Globus pallidus (tissue), 1 donor: ENCODE measurements around the gene CPLANE2.
"Not testable (repeated sequence)": the region's sequence is repeated elsewhere in the genome, so short reads cannot be mapped to it uniquely, and the experiment has no call there.

Source experiments
- DNase-seq: peaks from one replicate; pipeline ENCODE4 v3.0.0-alpha.2; 2015; ENCODE audit warnings: low spot score

The CPLANE2 gene

DNA sequence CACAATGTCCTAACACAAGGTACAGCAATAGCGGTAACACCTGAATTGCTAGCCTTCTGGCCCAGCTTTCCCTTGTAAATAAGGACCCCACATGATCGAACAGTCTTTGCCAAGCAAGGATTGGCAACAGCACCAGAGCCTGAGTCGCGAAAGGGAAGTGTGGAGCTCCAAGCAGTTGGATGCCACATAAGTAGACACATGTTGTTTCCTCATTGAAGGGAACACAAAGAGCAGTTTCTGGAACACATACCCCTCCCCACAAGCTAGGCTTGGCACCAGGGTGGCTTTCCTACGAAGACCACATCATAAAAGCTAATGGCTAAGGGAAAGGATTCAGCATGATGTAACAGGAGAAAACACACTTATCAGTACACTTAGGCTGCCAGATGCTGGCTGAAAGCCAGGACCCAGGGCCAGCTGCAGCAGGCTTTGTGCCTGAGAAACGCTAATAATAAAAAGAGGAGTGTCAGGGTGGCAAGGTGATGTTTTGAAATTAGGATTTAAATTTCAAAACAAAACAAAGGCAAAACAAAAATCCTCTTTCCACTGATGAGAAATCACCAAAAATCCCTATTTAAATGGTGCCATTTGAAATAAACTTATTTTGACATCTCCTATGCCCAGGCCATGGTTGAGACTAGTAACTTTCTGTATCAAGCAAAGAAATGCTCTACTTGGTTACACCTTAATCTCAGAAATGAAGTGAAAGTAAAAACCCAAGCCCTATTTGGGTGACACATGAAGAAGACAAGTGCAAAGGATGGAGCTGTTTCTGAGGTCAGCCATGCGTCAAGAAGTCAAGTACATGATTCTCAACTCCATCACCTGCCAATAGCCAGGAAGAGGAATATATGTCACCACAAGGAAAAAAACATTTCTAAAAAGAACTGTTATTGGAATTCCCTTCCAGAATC lies 11.9 kb upstream of the CPLANE2 start:
- peak; percentile 73 for DNase-seq

DNA sequence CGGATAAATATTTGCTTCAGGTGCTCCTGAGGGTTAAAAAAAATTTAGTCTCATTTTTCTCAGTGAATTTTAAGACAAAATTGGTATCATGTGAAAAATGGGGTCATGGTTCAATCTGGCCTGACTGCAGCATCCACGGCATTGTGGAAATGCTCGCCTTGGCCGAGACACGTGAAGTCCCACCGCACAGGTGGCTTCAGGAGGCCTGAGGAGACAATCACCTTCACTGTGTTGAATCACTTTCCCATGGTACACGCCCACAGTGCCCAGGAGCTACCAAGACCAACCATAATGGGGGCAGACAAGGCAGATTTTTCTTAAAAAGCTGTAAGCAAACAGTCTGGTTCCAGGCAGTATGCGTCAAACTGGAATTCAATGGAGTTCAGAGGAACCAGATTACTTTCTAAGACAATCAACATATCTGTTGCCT lies 11.0 kb upstream of the CPLANE2 start:
- no peak for DNase-seq

DNA sequence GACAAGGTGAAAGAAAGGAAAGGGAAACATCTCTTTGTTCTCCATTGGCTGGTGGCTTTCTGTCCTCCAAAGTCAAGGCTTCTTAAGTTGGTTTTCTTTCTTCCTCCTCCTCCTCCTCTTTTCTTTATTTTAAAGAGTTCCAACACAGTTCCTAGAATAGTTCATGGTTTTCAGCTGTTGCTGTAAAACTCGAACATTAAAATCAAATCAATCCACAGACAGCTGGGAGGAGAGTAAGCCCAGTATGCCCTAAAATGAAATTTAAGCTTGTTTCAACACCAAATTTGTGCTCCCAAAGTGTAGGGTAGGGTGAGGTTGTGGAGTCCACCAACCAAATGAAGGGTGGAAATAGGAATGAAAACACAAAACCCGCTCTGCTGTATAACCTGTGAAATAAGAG lies 10.5 kb upstream of the CPLANE2 start:
- DNase-seq = no peak

DNA sequence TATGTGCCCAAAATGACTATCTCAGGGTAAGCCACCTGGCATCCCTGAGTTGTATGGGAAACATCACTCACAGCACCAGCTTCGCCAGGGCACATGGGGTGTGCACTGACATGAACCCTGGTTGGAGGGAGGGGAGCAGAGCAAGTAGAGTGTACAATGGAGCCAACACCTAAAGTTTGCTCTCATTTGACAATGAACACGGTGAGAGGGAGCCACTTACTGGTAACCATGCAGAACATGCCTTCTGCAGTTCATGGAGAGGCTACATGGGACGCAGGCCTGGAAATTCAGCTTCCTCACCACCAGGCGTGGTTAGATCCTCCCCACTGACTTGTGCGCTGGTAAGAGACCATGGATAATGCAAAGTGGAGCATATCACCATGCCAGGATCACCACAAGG lies 10.0 kb upstream of the CPLANE2 start:
- DNase-seq = no peak

DNA sequence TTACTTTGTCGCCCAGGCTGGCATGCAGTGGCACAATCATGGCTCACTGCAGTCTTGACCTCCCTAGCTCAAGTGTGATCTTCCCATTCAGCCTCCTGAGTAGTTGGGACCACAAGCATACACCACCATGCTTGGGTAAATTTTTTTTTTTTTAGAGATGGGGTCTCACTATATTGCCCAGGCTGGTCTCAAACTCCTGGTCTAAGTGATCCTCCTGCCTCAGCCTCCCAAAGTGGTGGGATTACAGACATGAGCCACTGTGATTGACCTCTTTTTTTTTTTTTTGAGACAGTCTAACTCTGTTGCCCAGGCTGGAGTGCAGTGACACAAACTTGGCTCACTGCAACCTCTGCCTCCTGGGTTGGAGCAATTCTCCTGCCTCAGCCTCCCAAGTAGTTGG lies 9.3 kb upstream of the CPLANE2 start:
- DNase-seq = not testable (repeated sequence)

DNA sequence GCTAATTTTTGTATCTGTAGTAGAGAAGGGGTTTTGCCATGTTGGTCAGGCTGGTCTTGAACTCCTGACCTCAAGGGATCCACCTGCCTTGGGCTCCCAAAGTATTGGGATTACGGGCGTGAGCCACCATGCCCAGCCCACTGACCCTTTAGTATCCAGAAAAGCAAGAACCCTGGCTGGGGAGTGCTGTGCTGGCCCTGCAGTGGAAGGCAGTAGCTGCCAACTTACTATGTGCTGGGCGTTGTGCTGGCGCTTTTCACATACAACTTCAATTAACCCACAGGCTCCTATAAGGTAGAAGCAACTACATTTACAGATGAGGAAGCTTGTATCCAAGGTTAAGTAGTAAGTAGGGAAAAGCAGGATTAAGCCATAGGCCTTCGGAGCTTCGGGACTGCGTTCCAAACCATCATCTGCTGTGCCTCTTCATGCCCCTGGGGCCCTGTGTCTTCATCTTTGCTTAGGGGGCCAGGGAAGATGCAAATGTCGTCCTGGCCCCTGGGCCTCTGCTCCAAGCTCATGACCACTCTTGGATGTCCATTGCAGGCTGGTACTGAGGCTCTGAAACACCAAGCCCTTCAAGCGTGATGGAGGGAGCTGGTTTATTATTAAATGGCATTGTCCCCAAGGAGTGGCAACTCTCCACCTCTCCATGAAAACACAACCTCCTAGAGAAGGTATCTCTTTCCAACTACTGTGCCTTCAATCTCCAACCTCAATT lies 8.7 kb upstream of the CPLANE2 start:
- no peak for DNase-seq

DNA sequence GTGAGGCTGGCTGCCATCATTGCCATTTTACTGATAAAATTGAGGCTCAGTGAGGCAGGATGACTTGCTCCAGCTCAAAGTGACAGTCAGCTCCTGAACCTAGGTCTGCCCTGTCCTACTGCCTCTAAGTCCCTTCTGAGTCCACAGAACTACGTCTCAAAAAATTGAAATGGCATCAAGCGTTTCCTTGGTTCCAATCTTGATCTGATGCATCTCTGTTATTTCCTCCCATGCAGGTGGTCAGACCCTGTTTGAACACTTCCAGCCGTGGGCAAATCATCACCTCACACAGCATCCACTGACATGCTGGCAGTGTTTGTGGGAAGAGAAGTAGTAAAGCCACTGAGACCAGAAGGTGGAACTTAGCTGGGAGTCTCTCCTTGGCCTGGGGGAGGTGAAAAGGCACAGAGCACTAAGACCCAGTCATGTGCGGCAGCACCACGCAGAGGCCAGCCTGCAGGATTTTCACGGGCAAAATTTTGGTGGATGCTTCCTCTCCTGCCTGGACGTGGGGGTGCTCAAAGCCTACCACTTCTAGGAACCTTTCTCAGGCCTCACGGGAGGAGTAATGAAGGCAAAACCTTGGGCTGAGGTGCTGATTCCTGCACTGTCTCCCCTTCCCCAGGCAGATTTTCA lies 7.8 kb upstream of the CPLANE2 start:
- no peak for DNase-seq

DNA sequence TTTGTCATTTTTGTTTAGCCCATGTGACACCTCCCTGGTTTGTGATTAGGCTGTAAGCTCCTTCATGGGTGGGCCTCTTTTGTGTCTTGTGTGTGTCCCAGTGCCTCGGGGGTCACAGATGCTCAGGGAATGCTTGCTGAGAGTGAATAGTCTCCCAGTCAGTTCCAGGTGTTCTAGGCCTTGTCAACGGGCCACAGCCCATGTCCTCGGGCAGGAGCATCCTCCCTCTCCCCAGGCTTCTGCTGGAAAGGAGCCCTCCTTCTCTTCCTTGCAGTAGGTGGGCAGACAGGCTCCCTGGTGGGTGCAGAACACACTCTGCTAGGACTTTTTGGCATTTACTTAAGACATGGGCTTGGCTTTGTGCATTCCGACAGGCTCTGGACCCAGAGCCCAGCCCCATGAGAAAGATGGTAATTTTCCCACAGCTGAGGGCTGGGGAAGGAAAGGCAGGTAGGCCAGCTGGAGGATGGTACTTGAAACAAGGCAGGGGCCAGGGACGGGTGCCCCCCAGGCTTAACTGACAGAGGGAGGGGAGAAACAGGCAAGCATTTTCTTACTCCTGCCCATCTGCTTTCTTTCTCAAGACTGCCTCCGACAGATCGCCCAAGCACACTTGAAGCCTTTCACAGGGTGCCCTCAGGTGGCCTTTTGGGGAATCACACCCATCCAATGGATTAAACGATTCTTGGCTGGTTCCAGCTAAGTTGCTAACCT lies 7.1 kb upstream of the CPLANE2 start:
- peak; percentile 58 for DNase-seq

DNA sequence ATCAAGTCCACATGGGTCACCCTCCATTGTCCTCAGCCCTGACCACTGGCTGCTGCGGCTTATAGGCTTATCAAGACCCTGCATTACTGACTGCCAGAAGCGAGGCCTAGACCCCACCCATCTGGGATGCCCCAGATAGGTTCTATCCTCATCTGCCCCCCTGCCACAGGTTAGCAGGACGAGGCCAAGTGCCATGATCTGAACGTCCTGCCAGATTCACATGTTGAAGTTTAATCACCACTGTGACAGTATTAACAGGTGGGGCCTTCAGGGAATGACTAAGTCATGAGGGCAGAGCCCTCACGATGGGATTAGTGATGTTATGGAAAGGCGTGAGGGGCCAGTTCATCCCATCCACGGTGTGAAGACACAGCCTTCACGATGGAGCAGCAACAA lies 6.2 kb upstream of the CPLANE2 start:
- no peak for DNase-seq

DNA sequence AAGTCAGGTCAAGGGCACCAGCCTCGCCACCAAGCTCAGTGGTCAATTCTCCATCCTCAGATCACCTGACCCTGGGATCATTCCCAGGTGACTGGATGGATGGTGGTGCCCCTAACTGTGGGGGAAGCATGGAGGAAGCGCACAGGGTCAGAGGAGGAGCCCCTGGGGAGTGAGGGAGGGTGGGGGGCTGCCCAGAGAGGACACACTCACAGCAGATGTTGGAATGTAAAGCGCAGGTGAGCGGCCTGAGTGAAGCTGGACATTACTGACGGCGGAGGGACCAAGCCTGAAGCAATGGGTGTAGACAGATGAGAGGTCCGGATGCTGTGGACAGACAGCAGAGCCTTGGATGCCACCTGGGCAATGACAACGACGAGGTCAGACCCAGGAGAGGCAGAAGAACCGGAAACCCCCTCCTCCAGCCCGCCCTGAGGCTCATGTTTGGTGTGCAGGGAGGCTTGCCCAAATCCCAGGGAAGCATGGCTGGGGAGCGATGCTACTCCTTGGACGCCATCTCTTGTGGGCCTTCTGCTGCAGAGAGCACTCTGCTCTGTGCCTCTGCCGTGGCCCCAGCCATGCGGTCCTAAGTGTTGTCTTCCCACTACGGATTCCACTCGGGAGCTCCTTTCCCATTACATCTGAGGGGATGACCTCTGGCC lies 5.7 kb upstream of the CPLANE2 start:
- DNase-seq = no peak

DNA sequence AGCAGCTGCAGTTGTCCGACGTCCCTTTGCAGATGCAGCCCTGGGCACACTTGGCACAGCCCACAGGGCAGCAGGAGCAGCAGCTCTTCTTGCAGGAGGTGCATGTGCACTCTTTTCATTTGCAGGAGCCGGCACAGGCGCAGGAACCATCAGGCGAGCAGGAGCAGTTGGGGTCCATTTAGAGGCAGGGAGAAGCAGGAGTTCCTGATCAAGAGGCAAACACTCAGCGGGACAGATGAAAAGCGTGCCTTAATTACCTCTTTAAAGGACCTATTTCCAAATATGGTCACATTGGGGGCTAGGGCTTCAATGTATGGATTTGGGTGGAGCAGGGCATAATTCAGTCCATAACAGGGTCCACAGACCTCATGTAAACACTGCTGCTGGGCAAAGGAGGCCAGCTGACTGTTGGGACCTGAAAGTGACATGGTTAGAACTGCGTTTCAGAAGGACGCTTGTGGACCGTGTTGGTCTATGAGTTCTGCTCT lies 4.3 kb upstream of the CPLANE2 start:
- DNase-seq = no peak

DNA sequence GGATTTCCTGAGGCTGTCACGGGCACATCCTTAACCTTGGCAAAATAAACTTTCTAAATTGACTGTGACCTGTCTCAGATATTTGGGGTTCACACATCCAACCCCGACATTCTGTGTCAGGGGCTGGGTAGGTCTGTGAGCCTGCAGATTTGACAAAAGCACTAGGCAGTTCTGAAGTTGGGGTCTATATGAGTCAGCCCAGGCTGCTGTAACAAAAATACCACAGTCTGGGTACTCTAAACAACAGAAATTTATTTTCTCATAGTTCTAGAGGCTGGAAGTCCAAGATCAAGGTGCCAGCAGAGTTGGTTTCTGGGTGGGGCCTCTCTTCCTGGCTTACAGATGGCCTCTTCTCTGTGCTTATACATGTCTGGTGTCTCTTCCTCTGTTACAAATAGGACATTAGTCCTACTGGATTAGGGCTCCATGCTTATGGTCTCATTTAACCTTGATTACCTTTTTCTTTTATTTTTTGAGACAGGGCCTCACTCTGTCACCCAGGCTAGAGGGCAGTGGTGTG lies 3.0 kb upstream of the CPLANE2 start:
- DNase-seq = no peak

DNA sequence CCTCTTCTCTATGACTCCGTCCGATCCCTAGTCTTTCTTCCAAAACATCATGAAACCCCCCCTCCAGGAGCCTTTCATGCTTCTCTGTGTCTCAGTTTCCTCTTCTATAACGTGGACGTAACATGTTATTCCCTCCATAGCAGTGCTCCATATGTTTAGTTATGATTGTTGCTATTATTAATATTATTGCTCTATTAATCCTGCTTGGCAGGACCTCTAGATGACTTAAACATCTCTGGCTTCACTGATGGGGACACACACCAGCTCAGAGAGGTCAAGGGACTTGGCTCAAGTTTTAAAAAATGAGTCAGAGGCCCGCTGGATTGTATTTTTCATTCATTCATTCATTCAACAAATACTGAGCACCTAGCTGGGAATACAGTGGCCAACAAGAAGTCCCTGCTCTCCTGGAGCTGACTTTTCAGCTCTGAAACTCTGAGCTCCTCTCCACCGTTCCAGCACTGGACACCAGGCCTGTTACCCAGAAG lies 404 bp upstream of the CPLANE2 start:
- no peak for DNase-seq

DNA sequence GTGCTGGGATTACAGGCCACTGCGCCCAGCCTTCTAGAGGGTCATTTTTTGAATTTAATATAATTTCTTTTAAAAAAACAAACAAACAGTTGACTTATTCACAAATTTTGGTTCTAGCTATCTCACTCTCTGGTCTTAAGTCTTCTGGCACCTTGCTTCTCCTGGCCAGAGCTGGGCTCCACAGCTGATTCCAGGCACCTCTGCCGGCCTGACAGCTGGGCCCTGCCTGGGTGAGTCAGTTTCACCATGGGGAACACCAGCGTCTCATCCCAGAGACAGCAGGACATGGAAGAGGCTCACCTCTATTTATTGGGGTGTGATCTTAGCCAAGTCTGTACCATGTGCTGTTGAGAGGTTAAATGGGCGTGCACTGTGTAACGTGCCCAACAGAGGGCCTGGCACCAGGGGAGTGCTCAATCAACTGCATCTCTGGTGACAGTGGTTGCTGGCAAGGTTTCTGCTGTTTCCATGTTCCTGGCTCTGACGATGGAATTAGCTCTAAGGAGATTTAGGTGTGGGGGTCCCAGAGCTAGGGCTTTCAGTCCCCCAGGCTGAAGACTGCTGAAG lies 956 bp downstream of the CPLANE2 start:
- no peak for DNase-seq

DNA sequence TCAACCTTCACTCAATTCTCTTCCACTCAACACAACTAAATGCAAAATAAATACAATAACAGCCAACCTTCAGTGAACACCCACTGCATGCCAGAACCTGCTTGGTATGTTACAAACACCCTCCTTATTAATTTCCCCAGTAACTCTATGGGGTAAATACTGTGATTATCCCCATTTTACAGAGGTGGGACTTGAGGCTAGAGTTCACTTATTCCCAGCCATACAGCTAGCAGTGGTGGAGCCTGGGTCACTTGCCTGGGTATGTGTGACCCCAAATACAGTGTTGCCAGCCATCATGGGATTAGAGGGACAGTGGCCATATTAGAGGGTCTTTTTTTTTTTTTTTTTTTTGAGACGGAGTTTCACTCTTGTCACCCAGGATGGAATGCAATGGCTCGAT lies 1.6 kb downstream of the CPLANE2 start:
- DNase-seq = no peak

DNA sequence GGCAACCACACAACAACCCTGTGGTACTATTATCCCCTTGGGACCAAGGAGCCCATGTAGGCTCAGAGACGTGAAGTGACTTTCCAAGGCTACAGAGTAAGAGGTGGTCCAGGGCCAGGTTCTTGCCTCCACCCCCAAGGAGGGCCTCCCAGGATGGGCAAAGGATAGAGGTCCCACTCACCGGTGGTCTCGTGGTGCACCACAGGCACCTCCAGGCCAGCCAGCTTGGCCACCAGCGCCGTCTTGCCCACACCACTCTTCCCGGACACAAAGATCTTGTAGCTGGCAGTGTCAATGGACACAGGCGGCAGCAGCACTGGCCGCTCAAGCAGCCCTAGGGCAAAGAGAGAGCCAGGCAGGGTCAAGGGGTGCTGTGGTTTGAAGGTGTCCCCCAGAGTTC lies 3.6 kb downstream of the CPLANE2 start:
- no peak for DNase-seq

DNA sequence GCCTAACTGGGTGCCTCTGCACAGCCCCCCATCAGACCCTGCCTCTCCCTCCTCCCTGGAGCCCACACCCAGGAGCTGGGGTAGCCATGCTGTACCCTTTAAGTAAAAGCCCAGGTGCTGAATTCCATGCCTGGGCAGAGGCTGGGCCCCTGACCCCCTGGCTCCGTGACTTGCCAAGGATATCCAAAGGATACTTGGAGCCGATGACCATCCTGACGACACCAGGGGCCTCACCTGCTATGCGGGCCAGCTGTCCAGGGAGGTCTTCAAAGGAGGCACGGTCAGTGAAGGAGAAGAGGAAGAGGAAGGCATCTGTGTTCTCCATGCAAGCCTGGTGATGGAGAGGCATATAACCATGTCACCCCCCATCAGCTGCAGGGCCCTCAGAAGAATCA lies 4.7 kb downstream of the CPLANE2 start:
- no peak for DNase-seq

DNA sequence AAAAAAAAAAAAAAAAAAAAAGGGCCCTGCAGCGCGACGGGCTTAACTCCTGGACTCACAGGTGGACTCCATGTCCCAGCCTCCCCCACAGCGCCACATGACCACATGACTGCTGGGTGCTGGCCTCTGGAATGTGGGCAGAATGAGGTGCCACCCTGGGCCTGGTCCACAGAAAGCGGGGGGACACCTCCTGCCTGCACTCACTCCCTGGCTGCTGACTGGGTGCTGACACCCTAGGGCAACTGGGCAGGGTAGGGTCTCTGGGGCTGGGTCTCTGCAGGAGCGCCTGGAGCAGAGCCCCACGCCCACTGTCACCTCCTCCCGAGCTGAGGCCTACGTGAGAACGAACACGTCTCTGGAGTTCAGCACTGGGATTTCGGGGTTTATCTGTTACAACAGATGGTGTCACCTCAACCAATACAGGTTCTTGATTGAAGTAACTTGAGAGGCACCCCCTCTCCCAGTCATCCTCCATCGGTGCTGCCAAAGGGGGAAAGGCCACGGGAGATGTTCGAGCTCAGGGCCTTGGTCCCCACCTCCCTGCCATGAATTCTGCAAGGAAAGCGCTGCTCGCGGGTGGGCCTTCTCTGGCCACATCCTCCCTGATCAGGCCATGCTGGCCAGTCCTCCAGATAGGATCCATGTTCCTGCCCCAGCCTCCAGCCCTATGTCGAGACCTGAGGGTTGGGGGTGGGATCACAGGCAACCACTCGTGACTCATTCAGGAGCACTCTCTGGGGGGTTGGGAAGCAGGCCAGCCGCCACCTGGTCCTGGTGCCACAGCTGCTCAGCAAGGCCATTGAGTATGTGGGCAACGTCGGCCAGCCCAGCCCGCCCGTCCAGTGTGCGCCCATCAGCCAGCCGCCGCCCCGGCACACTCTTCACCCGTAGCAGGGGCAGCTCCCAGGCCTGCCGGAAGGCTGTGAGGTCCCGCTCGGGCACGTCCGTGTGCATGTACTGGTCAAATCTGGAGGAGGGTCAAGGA lies 5.4 kb downstream of the CPLANE2 start:
- DNase-seq = no peak

DNA sequence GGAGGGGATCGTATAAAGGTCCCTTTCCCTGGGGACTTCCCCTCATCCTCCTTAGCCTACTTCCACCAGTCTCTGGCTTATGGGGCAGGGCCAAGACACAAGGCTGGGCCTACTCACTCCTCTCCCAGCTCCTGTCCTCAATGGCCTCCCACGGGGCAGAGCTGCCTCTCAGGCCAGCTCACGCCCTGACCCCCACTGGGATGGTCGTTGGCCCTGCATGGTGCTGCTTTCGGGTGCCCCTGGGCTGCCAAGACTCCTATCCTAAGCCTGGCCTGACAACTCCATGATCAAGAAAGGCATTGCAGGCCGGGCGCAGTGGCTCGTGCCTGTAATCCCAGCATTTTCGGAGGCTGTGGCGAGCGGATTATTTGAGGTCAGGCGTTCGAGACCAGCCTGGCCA lies 6.2 kb downstream of the CPLANE2 start:
- DNase-seq = no peak
